ENCODE data around the gene GRIK4.
"Not testable (repeated sequence)": the region's sequence is repeated elsewhere in the genome, so short reads cannot be mapped to it uniquely, and the experiment has no call there.

- TF ChIP-seq CTCF (conservative IDR thresholded peaks at IDR 0.05); EZH2 (IDR thresholded peaks at IDR 0.05; ENCODE audit: low read depth): not testable (repeated sequence)
These were observed 275.7 kb downstream of the GRIK4 start for GRCh38 chr11:120787224-120787623.
